ENCODE results near the gene RBM10.

Gene RBM10

GRCh38 chrX:47166126-47166525 lies 21.1 kb downstream of the RBM10 start:
- in situ Hi-C loops (cut with HindIII; ENCODE audit: low sequenced_read_pairs), result no loop called here
- no peak overlapping the region for H3K4me3 ChIP-seq (ENCODE audit: low read depth, low read length)
- no peak for TF ChIP-seq CTCF (IDR thresholded peaks at IDR 0.05; ENCODE audit: low read depth, low read length)
- DNase-seq (ENCODE audit: low read depth, low spot score), result no peak

- TF ChIP-seq CTCF (IDR thresholded peaks at IDR 0.05; ENCODE audit: low read depth, low read length), result no peak
- no peak for DNase-seq (ENCODE audit: low read depth, low spot score)
- no peak overlapping the region for H3K4me3 ChIP-seq (ENCODE audit: low read depth, low read length)
- in situ Hi-C loops (cut with HindIII; ENCODE audit: low sequenced_read_pairs), result no loop called here
Observed at GRCh38 chrX:47168495-47169073, 23.6 kb downstream of the RBM10 start.

GRCh38 chrX:47169273-47169672 lies 24.3 kb downstream of the RBM10 start:
- no peak for TF ChIP-seq CTCF (IDR thresholded peaks at IDR 0.05; ENCODE audit: low read depth, low read length)
- DNase-seq (ENCODE audit: low read depth, low spot score), result no peak
- H3K4me3 ChIP-seq (ENCODE audit: low read depth, low read length), result no peak overlapping the region
- in situ Hi-C loops (cut with HindIII; ENCODE audit: low sequenced_read_pairs), result no loop called here

- TF ChIP-seq CTCF (IDR thresholded peaks at IDR 0.05; ENCODE audit: low read depth, low read length), result no peak
- H3K4me3 ChIP-seq (ENCODE audit: low read depth, low read length), result no peak overlapping the region
- in situ Hi-C loops (cut with HindIII; ENCODE audit: low sequenced_read_pairs), result no loop called here
- DNase-seq (ENCODE audit: low read depth, low spot score), result peak; percentile 29
Observed at GRCh38 chrX:47169726-47170515, 24.9 kb downstream of the RBM10 start.

GRCh38 chrX:47170861-47171692 lies 26.1 kb downstream of the RBM10 start:
- H3K4me3 ChIP-seq (ENCODE audit: low read depth, low read length), result no peak overlapping the region
- no peak for TF ChIP-seq CTCF (IDR thresholded peaks at IDR 0.05; ENCODE audit: low read depth, low read length)
- DNase-seq (ENCODE audit: low read depth, low spot score), result no peak
- in situ Hi-C loops (cut with HindIII; ENCODE audit: low sequenced_read_pairs), result no loop called here

- TF ChIP-seq CTCF (IDR thresholded peaks at IDR 0.05; ENCODE audit: low read depth, low read length), result no peak
- in situ Hi-C loops (cut with HindIII; ENCODE audit: low sequenced_read_pairs), result no loop called here
- no peak overlapping the region for H3K4me3 ChIP-seq (ENCODE audit: low read depth, low read length)
- DNase-seq (ENCODE audit: low read depth, low spot score), result no peak
Observed at GRCh38 chrX:47171996-47172395, 27.0 kb downstream of the RBM10 start.

Measured in astrocyte of the spinal cord (primary cell).